HepG2 (cell line): ENCODE results near the gene MALT1. TPM values are rescaled to one million over a fixed set of nuclear protein-coding genes. Genes with fewer than 3 reads are reported as not detected.

Source experiments
- ATAC-seq: fragments of 200-7000 bp; cut with Tn5 transposase; 3 replicates; pipeline ENCODE4 v1.9.1; 2020; ENCODE audit warnings: mild to moderate bottlenecking, moderate library complexity
- BruUV-seq: library from RNA; stranded (reverse); fragments of 400-500 nt; replicated peaks from 2 replicates; lab custom pipeline; 2021; lab: Mats Ljungman, UMichigan
- CTCF ChIA-PET: fragments of 300-600 bp; formaldehyde crosslinking; extraction: SDS; loops from one replicate; lab custom pipeline; 2021; ENCODE audit warnings: low total read pairs, inconsistent platforms, low intra/inter-chr PET ratio; lab: Yijun Ruan, JAX
- POLR2A ChIA-PET: fragments of 350-600 bp; sonication (Branson Sonifier 250); formaldehyde crosslinking; loops from one replicate; lab custom pipeline; 2020; ENCODE audit warnings: antibody characterized with exemption, inconsistent platforms; lab: Yijun Ruan, JAX
- DNase-seq: peaks from one replicate; pipeline ENCODE4 v3.0.0-alpha.2; 2015; ENCODE audit warnings: low spot score
- FAIRE-seq: peaks from 3 replicates; lab custom pipeline; 2011; peaks lifted over from hg19 to GRCh38; lab: Jason Lieb, UNC
- H2AFZ ChIP-seq: one replicate; pipeline ENCODE4 v1.6.1; 2011; ENCODE audit warnings: low read length, inconsistent platforms
- H3K27ac ChIP-seq: fragments of 300-600 bp; 3 replicates; pipeline ENCODE4 v1.8.0; 2011; ENCODE audit warnings: mixed run types, mild to moderate bottlenecking, mixed read lengths, low read length, inconsistent platforms; ENCODE audit not compliant: insufficient read depth; ENCODE audit errors: extremely low read length
- H3K27me3 ChIP-seq, 2 experiments: fragments of 200-600 bp in 1 of 2; 2 replicates in 1 of 2; 3 replicates in 1 of 2; pipeline versions ENCODE4 v1.6.0 to v1.8.0; 2011; ENCODE audit warnings: low read length in 2 of 2, mild to moderate bottlenecking in 2 of 2, moderate library complexity in 2 of 2, inconsistent platforms in 1 of 2; ENCODE audit not compliant: insufficient read depth in 2 of 2, control insufficient read depth in 1 of 2
- H3K36me3 ChIP-seq, 2 experiments: fragments of 200-600 bp in 1 of 2; replicated peaks in 1 of 2; 2 replicates in 1 of 2; 3 replicates in 1 of 2; pipeline versions ENCODE4 v1.5.1 to v1.8.0; 2011; ENCODE audit warnings: low read length in 2 of 2, inconsistent platforms in 1 of 2; ENCODE audit not compliant: insufficient read depth in 2 of 2, control insufficient read depth in 1 of 2
- H3K4me1 ChIP-seq: 2 replicates; pipeline ENCODE4 v1.5.1; 2012; ENCODE audit warnings: low read length, inconsistent platforms; ENCODE audit not compliant: insufficient read depth
- H3K4me2 ChIP-seq: 2 replicates; pipeline ENCODE4 v1.6.0; 2011; ENCODE audit warnings: low read depth, low read length, inconsistent platforms
- H3K4me3 ChIP-seq, 3 experiments: fragments of 200-600 bp in 1 of 3; sonication (generic), shearing (Covaris generic) in 1 of 3; replicated peaks in 1 of 3; 2 replicates each; pipeline ENCODE4 v1.5.1; 2011 to 2016; ENCODE audit warnings: low read length in 3 of 3, inconsistent platforms in 2 of 3, low read depth in 2 of 3, mild to moderate bottlenecking in 2 of 3, control low read depth in 1 of 3, mixed read lengths in 1 of 3; ENCODE audit not compliant: insufficient read depth in 1 of 3
- H3K79me2 ChIP-seq: one replicate; pipeline ENCODE4 v1.6.1; 2011; ENCODE audit warnings: low read length, inconsistent platforms; ENCODE audit not compliant: insufficient read depth
- H3K9ac ChIP-seq: 2 replicates; pipeline ENCODE4 v1.6.0; 2011; ENCODE audit warnings: mild to moderate bottlenecking, low read depth, low read length, inconsistent platforms; ENCODE audit not compliant: insufficient read depth
- H3K9me3 ChIP-seq: 2 replicates; pipeline ENCODE4 v1.5.1; 2012; ENCODE audit warnings: mild to moderate bottlenecking, low read length
- H4K20me1 ChIP-seq: 2 replicates; pipeline ENCODE4 v1.6.0; 2011; ENCODE audit warnings: inconsistent platforms, mild to moderate bottlenecking, low read length, moderate library complexity; ENCODE audit not compliant: insufficient read depth
- ATF4 ChIP-seq, 2 experiments: fragments of 450-650 bp in 1 of 2; sonication (generic) in 1 of 2; formaldehyde crosslinking; IDR thresholded peaks; 2 replicates each; pipeline versions ENCODE4 v1.5.0 to v1.8.0; 2020 to 2022; ENCODE audit warnings: mild to moderate bottlenecking in 1 of 2, missing genetic modification reagents in 1 of 2
- CCAR2 ChIP-seq: fragments of 200-400 bp; formaldehyde crosslinking; optimal IDR thresholded peaks from 2 replicates; pipeline ENCODE3; 2018; ENCODE audit warnings: low read depth, mild to moderate bottlenecking, low read length, moderate library complexity
- LRRFIP1 ChIP-seq: sonication (generic); formaldehyde crosslinking; conservative IDR thresholded peaks from 2 replicates; pipeline ENCODE4 v1.4.0; 2020; ENCODE audit warnings: missing genetic modification reagents
- NCOA1 ChIP-seq: sonication (generic); formaldehyde crosslinking; IDR thresholded peaks from 2 replicates; pipeline ENCODE4 v1.9.0; 2021; ENCODE audit warnings: missing genetic modification reagents
- RERE ChIP-seq: IDR thresholded peaks from 2 replicates; pipeline ENCODE4 v1.6.1; 2016; ENCODE audit warnings: low read depth, missing genetic modification reagents, missing compliant biosample characterization
- THYN1 ChIP-seq: sonication (generic); formaldehyde crosslinking; IDR thresholded peaks from 2 replicates; pipeline ENCODE4 v1.8.1; 2023; ENCODE audit warnings: low read depth, mild to moderate bottlenecking, moderate library complexity, missing genetic modification reagents, borderline replicate concordance
- ZBTB2 ChIP-seq: sonication (generic); formaldehyde crosslinking; IDR thresholded peaks from 2 replicates; pipeline ENCODE4 v1.8.0; 2022; ENCODE audit warnings: low read depth, missing genetic modification reagents
- ZBTB49 ChIP-seq: sonication (generic); formaldehyde crosslinking; IDR thresholded peaks from 2 replicates; pipeline ENCODE4 v1.4.0; 2020; ENCODE audit warnings: missing genetic modification reagents, borderline replicate concordance
- ZNF207 ChIP-seq: fragments of 450-650 bp; IDR thresholded peaks from 2 replicates; pipeline ENCODE4 v1.6.1; 2016; ENCODE audit warnings: antibody characterized with exemption, borderline replicate concordance
- ZNF605 ChIP-seq: sonication (generic); formaldehyde crosslinking; IDR thresholded peaks from 2 replicates; pipeline ENCODE4 v1.8.0; 2022; ENCODE audit warnings: mild to moderate bottlenecking, missing genetic modification reagents
- ZNF776 ChIP-seq: sonication (generic); formaldehyde crosslinking; IDR thresholded peaks from 2 replicates; pipeline ENCODE4 v1.4.0; 2020; ENCODE audit warnings: mild to moderate bottlenecking, missing genetic modification reagents
- WGBS: methylation state at CpG from one replicate; pipeline ENCODE4 v1.1.6; 2017; ENCODE audit warnings: low lambda C conversion rate; 5-methylcytosine and 5-hydroxymethylcytosine counted together
- in situ Hi-C: cut with HindIII; loops from 2 replicates; pipeline ENCODE4 v1.10.0; 2017; ENCODE audit warnings: low pct_unique_long_range_greater_than_20kb; ENCODE audit not compliant: extremely low pct_ligation_motif_present
- intact Hi-C: fragments of 100-400 bp; cut with micrococcal nuclease; formaldehyde crosslinking; loops from one replicate; pipeline ENCODE4 v1.10.0; 2022; ENCODE audit not compliant: unreplicated experiment
- polyA plus RNA-seq, 8 experiments: library from polyadenylated mRNA; depleted of rRNA in 3 of 8; stranded (reverse) in 7 of 8; unstranded in 1 of 8; fragments of >200 nt; fragmentation: Illumina TruSeq in 4 of 8; extraction: Trizol in 4 of 8; gene quantifications; 2 replicates each; pipeline versions ENCODE4 v1.2.1 to v1.2.3, GENCODE V29; 2011 to 2016; ENCODE audit warnings: low read depth in 4 of 8, missing spikeins in 1 of 8, mixed read lengths in 1 of 8; ENCODE audit not compliant: insufficient read depth in 1 of 8
- total RNA-seq, 5 experiments: library from RNA; depleted of rRNA; stranded (reverse); fragments of >200 nt; fragmentation: Illumina TruSeq; extraction: Trizol; gene quantifications; 2 replicates each; pipeline ENCODE4 v1.2.3, GENCODE V29; 2016; ENCODE audit warnings: low read depth in 1 of 5

Gene MALT1
- total and polyA plus RNA-seq, 2 of the 13 experiments (the other 11 are each of a cell fraction or from before 2014, with no cell fraction given), result 43.9 to 89.0 TPM

GRCh38 chr18:58624011-58624410 is 47.3 kb upstream of the MALT1 start:
- H3K9me3 ChIP-seq, result no peaks in the 10 kb centered on the region
- ChIA-PET POLR2A (no interaction called here), CTCF (no interaction called here)
- no peaks in the 10 kb centered on the region for H3K36me3 ChIP-seq
- in situ Hi-C loops, result no loop called here
- DNase-seq, result no peak
- no peak overlapping the region for H2AFZ ChIP-seq
- peaks cover 1 to 26% of the 10 kb centered on the region in 2 experiments; a peak in 2 of 5 replicates for H3K27me3 ChIP-seq
- no peak for FAIRE-seq
- 62% methylated on average over 6 of the region's 6 CpGs for WGBS
- no TSS peak for BruUV-seq
- H3K4me1 ChIP-seq, result peaks cover 18% of the 10 kb centered on the region
- H3K4me3 ChIP-seq, result no peak overlapping the region
- H3K4me2 ChIP-seq, result peak overlapping the region; percentile 14; the same call in 1 of the 2 replicates
- no peaks in the 10 kb centered on the region for H3K79me2 ChIP-seq
- no peak for ATAC-seq
- intact Hi-C loops, result no loop called here
- H3K27ac ChIP-seq, result no peak overlapping the region
- no peaks in the 10 kb centered on the region for H4K20me1 ChIP-seq
- no peak overlapping the region for H3K9ac ChIP-seq
- no peak for TF ChIP-seq LRRFIP1 (CRISPR knock-in tag)
- no peak for TF ChIP-seq THYN1 (CRISPR knock-in tag)
- TF ChIP-seq CCAR2, result no peak
- TF ChIP-seq ATF4 (CRISPR knock-in tag; IDR thresholded peaks at IDR 0.05), result no peak
- TF ChIP-seq ZNF207, result no peak
- no peak for TF ChIP-seq ZNF605 (CRISPR knock-in tag)
- TF ChIP-seq ZBTB2 (CRISPR knock-in tag), result no peak
- TF ChIP-seq ZNF776 (CRISPR knock-in tag), result no peak
- TF ChIP-seq ZBTB49 (CRISPR knock-in tag), result no peak
- TF ChIP-seq RERE (CRISPR knock-in tag), result no peak
- TF ChIP-seq NCOA1 (CRISPR knock-in tag), result no peak
